GM12873 (cell line): ENCODE results near the gene SERPINH1.
A peak's percentile ranks its signal among the peaks of the same experiment; 100 is the strongest.

Experiments
- TF ChIP-seq, protein P1 (sequence below): IDR thresholded peaks from 2 replicates; pipeline ENCODE4 v1.5.1; 2012; ENCODE audit warnings: low read depth, mild to moderate bottlenecking, moderate library complexity, low read length, control low read depth; ENCODE audit not compliant: insufficient read depth; ENCODE audit errors: missing control alignments

SERPINH1 gene

DNA sequence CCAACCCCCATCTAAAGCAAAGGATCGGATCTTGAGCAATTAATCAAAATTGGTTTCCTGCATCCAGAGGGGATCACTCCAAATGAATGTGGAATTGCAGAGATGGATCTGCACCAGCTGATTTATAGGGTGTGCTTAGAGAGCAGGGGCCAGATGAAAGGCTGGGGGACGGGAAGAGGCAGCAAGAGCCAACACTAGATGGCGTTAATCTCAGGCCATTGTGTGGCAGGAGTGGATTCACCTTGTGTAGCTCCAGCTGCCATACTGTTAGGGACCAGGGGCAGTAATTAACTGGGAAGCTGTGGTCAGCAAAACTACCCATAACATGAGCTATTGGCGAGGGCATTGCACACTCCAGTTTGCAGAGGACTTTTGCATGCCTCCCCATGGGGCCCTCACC, 35.6 kb downstream of the SERPINH1 start:
- TF ChIP-seq, protein P1, sequence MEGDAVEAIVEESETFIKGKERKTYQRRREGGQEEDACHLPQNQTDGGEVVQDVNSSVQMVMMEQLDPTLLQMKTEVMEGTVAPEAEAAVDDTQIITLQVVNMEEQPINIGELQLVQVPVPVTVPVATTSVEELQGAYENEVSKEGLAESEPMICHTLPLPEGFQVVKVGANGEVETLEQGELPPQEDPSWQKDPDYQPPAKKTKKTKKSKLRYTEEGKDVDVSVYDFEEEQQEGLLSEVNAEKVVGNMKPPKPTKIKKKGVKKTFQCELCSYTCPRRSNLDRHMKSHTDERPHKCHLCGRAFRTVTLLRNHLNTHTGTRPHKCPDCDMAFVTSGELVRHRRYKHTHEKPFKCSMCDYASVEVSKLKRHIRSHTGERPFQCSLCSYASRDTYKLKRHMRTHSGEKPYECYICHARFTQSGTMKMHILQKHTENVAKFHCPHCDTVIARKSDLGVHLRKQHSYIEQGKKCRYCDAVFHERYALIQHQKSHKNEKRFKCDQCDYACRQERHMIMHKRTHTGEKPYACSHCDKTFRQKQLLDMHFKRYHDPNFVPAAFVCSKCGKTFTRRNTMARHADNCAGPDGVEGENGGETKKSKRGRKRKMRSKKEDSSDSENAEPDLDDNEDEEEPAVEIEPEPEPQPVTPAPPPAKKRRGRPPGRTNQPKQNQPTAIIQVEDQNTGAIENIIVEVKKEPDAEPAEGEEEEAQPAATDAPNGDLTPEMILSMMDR: peak; percentile 84

DNA sequence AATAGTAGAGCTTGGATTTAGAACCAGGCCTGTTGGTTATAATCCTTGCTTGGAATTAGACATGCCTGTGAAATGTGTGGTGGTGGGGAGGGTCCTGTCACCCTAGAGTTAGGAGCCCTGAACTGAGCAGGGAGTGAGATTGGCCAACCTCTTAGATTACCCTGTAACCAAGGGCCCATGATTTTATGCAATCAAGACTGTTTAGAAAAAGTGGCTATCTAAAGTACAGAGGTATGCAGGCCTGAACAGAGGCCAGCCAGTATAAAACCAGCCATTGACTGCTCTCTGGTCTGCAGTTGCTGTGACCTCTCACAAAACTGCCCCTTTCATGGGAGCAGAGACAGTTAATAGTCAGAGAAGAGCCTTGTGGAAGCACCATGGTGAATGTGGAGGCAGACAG, 36.2 kb downstream of the SERPINH1 start:
- TF ChIP-seq, protein P1: no peak

DNA sequence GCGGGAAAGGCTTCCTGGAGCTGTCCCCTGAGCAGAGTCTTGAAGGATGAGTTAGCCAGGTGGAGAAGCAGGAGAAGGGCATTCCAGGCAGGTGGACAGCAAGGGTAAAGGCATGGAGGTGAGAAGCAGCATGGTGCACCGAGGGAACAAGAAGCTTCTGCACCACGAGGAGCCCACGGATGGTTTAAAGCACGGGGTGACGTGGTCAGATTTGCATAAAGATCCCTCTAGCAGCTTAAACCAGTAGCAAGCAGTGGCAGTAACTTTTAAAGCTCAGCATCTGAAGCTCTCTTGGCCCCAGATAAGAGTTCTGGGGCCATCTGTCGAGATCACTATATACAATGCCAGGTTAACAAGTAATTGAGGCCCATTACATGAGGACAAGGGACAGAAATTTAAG, 36.8 kb downstream of the SERPINH1 start:
- TF ChIP-seq, protein P1: no peak

DNA sequence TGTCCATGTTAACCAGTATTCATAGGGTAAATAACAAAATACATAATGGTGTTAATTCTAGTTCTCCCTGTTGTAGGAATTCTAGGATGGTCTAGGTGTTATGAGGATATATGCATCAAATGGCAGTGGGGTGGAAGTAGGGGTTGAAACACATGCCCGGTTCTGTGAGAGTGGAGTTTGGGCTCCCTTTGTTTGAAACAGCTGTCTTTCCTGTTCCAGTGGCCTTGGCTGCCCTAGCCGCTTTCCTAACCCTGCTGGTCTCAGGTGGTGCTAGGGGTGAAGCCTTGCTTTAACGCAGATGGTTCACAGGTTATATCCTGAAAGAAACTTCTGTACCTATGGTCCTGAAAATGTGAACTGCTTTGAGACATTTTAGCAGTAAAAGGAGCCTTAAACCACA, 38.3 kb downstream of the SERPINH1 start:
- TF ChIP-seq, protein P1: no peak

DNA sequence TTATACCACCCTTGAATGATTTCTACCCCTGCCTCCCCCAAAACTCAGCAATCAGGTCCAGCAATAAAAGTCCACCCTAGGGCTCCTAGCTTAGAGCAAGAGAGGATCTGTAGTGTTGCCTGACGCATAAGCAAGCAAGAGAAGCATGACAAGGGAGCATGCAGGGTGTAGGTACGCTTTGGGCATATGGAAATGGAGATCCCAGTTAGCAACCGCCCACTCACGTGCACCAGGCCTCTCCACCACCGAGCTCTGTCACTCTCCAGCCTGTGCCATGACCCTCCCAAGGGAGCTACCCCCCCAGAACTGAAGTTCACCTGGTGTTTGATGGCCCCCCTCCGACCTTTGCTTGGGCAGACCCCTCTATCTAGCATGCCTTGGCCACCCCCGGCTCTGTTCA, 39.4 kb downstream of the SERPINH1 start:
- TF ChIP-seq, protein P1: no peak

DNA sequence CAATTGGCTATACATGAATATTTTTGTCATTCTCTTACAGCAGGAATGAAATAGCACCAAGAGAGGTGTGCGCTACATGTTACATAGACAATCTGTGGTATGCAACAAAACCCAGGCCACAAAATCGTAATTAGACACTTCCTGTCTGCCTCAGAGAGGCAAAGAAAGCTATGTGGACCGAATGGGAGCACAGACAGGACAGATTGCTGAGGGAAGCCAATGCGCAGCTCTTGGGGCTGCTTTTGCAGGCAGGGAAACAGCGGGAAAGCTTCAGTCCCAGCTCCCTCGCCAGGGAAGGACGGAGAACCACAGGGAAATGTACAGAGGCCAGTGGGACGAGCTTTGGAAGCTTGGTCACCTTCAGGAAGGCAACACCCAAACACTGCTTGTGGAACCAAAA, 40.9 kb downstream of the SERPINH1 start:
- TF ChIP-seq, protein P1: no peak

DNA sequence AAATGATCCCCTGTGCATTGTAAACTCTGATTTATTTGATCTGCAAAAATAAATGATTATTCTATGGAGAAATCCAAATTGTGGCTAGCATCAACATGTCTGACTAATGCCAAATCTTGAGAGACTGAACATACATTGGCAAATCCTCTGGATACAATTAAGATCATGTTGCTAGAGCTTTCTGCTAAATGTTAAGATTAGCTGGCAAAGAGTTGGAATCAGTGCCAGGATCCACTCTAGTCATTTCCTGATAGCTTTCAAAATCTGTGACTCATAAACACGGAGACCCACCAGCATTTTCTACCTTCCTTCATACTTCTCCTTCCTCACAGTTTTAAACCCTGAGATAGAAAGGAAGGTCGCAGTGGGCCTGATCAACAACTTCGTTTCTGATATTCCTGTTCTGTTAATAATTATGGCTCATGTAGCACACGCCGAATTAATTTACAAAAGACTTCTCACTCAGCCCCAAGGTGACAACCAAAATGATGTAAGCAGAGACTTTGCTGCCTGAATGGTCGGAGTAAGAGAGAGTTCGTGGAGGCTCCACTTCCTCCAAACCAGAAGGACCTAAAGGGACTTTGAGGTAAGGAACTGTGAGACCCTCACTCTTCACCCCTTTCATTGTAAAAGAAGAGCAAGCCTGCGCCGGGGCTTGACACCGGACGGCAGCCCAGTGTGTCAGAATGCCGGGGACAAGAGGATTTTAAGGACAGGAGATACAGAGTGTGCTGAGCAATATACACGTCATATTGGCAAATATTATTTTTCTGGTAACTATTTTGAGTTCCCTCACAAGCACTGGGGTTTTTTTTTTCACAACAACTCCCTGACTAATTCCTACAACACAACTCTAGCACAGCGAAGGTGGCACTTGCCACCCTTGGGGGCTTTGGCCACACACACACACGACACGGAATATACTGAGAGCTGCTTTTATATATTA, 42.0 kb downstream of the SERPINH1 start:
- TF ChIP-seq, protein P1: no peak
